ENCODE data around the gene CHMP4A. TPM values are rescaled to one million over a fixed set of nuclear protein-coding genes. Genes with fewer than 3 reads are reported as not detected.

Gene CHMP4A
- total and polyA plus RNA-seq, 2 of the 13 experiments (the other 11 are each of a cell fraction or from before 2014, with no cell fraction given): 83.6 to 113 TPM

DNA sequence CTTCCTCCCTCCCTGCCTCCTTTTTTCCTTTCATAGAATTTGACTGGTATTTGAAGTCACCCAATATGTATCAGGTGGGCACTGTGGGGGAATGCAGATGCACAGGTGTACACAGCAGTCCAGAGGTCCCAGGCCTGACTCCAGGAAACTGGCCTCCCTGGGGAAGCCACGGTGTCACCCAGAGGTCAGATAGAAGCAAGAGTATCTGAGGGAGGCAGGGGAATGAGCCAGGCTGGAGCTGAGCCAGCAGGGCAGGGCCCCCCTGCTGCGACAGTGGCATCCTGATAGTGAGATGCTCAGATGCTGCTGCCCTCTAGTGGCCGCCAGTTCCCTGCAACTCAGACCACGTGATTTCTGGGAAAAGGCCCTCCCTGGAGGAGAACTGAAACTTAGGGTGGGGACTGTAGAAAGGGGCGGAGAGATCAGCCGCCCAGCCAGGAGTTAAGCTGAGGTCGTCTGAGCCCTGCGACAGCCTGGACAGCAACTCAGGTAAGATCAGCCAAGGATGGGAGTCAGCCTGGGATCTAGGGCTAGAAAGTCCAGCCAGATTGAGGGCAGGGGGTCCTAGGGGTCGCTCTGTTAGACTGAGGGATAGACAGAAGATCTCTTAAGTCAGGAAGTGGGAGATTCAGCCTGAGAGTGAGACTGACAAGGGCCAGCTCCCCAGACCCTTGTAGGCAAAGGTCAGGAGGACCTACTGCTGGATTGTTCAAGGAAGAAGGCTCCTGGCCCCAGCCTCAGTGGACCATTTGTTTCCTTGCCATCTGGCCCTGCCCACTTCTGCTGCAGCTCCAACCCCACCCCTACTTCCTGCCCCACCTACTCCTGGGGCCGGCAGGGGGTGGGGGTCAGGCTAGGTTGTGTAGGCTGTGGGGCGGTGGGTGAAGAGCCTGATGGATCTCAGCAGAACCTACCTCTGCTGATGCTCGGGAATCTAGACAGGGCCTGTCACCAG lies 52.2 kb downstream of the CHMP4A start, which contains the start of gene IRF9 (continued):
- TF ChIP-seq CBFB (CRISPR knock-in tag; IDR thresholded peaks at IDR 0.05) (peak; percentile 94), TFDP2 (CRISPR knock-in tag; IDR thresholded peaks at IDR 0.05) (peak; percentile 87), ONECUT2 (CRISPR knock-in tag; IDR thresholded peaks at IDR 0.05) (no peak), SRSF4 (IDR thresholded peaks at IDR 0.05; ENCODE audit: low read depth, low read length, poor library complexity, severe bottlenecking) (no peak), ZNF749 (CRISPR knock-in tag; IDR thresholded peaks at IDR 0.05; ENCODE audit: borderline replicate concordance) (peak; percentile 99), HINFP (CRISPR knock-in tag; IDR thresholded peaks at IDR 0.05; ENCODE audit: low read depth) (no peak), ZFYVE20 (CRISPR knock-in tag; IDR thresholded peaks at IDR 0.05; ENCODE audit: borderline replicate concordance, low read depth) (peak; percentile 81; the same call in 1 of the 2 replicates), SOX13 (IDR thresholded peaks at IDR 0.05) (no peak), SOX13 (CRISPR knock-in tag; conservative IDR thresholded peaks at IDR 0.05 in 1 of 2, IDR thresholded peaks at IDR 0.05 in 1 of 2) (peak; percentile 60 to 91; a peak in 3 of 4 replicates), ZNF432 (CRISPR knock-in tag; IDR thresholded peaks at IDR 0.05; ENCODE audit: borderline replicate concordance) (no peak), TGIF2 (CRISPR knock-in tag; IDR thresholded peaks at IDR 0.05) (peak; percentile 99), ZNF260 (CRISPR knock-in tag; IDR thresholded peaks at IDR 0.05; ENCODE audit: borderline replicate concordance, low read depth) (no peak; the same call in 1 of the 2 replicates), TOE1 (CRISPR knock-in tag; IDR thresholded peaks at IDR 0.05) (peak; percentile 95; the same call in 1 of the 2 replicates), SIN3B (IDR thresholded peaks at IDR 0.05; ENCODE audit: low read length) (no peak), ZNF616 (CRISPR knock-in tag; IDR thresholded peaks at IDR 0.05; ENCODE audit: low read depth) (no peak; the same call in 1 of the 2 replicates), ZNF562 (CRISPR knock-in tag; IDR thresholded peaks at IDR 0.05; ENCODE audit: borderline replicate concordance) (no peak), ATF7 (IDR thresholded peaks at IDR 0.05) (no peak), ATF7 (CRISPR knock-in tag; IDR thresholded peaks at IDR 0.05) (no peak), EZH2 (conservative IDR thresholded peaks at IDR 0.05; ENCODE audit: low read depth, low read length) (no peak), CENPT (CRISPR knock-in tag; IDR thresholded peaks at IDR 0.05; ENCODE audit: low read depth) (peak; percentile 51; the same call in 1 of the 2 replicates), RBM22 (optimal IDR thresholded peaks at IDR 0.05; ENCODE audit: low read length) (peak; percentile 99), THAP11 (CRISPR knock-in tag; IDR thresholded peaks at IDR 0.05) (peak; percentile 95), CREB1 (IDR thresholded peaks at IDR 0.05) (peak; percentile 74), CREB1 (CRISPR knock-in tag; IDR thresholded peaks at IDR 0.05) (no peak), EHMT2 (IDR thresholded peaks at IDR 0.05; ENCODE audit: borderline replicate concordance, low read depth, low read length) (no peak; the same call in 1 of the 2 replicates), IRF1 (CRISPR knock-in tag; IDR thresholded peaks at IDR 0.05; ENCODE audit: low read depth) (no peak), ZNF670 (CRISPR knock-in tag; IDR thresholded peaks at IDR 0.05; ENCODE audit: borderline replicate concordance) (peak; percentile 94; the same call in 1 of the 2 replicates)

All from HepG2 (cell line).